ENCODE data around the gene IL1R2.

DNA sequence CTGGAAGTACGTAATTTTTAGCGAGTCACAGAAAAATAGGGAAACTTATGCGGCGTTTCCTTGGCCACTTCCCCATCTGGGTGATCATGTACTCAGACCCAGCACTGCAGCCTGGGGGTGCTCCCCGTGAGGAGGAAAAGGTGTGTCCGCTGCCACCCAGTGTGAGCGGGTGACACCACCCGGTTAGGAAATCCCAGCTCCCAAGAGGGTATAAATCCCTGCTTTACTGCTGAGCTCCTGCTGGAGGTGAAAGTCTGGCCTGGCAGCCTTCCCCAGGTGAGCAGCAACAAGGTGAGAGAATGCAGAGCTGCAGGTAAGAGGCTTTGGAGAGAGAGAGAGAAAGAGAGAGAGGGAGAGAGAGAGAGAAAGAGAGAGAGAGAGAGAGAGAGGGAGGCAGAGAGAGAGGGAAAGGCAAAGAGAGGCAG lies at the start of gene IL1R2:
- no peak for TF ChIP-seq MYC (IDR thresholded peaks at IDR 0.05; ENCODE audit: borderline replicate concordance, low read length)
- no peak for TF ChIP-seq EP300 (IDR thresholded peaks at IDR 0.05)
- TF ChIP-seq, protein P1, sequence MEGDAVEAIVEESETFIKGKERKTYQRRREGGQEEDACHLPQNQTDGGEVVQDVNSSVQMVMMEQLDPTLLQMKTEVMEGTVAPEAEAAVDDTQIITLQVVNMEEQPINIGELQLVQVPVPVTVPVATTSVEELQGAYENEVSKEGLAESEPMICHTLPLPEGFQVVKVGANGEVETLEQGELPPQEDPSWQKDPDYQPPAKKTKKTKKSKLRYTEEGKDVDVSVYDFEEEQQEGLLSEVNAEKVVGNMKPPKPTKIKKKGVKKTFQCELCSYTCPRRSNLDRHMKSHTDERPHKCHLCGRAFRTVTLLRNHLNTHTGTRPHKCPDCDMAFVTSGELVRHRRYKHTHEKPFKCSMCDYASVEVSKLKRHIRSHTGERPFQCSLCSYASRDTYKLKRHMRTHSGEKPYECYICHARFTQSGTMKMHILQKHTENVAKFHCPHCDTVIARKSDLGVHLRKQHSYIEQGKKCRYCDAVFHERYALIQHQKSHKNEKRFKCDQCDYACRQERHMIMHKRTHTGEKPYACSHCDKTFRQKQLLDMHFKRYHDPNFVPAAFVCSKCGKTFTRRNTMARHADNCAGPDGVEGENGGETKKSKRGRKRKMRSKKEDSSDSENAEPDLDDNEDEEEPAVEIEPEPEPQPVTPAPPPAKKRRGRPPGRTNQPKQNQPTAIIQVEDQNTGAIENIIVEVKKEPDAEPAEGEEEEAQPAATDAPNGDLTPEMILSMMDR (IDR thresholded peaks at IDR 0.05) = no peak
- TF ChIP-seq, protein P2, sequence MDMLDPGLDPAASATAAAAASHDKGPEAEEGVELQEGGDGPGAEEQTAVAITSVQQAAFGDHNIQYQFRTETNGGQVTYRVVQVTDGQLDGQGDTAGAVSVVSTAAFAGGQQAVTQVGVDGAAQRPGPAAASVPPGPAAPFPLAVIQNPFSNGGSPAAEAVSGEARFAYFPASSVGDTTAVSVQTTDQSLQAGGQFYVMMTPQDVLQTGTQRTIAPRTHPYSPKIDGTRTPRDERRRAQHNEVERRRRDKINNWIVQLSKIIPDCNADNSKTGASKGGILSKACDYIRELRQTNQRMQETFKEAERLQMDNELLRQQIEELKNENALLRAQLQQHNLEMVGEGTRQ (IDR thresholded peaks at IDR 0.05) = no peak
- no peak for TF ChIP-seq ESRRA (IDR thresholded peaks at IDR 0.05; ENCODE audit: borderline replicate concordance, low read length)
- no peak for TF ChIP-seq HOXA7 (CRISPR knock-in tag; IDR thresholded peaks at IDR 0.05)
- no peak for TF ChIP-seq JUN (IDR thresholded peaks at IDR 0.05)
- TF ChIP-seq, protein P3, sequence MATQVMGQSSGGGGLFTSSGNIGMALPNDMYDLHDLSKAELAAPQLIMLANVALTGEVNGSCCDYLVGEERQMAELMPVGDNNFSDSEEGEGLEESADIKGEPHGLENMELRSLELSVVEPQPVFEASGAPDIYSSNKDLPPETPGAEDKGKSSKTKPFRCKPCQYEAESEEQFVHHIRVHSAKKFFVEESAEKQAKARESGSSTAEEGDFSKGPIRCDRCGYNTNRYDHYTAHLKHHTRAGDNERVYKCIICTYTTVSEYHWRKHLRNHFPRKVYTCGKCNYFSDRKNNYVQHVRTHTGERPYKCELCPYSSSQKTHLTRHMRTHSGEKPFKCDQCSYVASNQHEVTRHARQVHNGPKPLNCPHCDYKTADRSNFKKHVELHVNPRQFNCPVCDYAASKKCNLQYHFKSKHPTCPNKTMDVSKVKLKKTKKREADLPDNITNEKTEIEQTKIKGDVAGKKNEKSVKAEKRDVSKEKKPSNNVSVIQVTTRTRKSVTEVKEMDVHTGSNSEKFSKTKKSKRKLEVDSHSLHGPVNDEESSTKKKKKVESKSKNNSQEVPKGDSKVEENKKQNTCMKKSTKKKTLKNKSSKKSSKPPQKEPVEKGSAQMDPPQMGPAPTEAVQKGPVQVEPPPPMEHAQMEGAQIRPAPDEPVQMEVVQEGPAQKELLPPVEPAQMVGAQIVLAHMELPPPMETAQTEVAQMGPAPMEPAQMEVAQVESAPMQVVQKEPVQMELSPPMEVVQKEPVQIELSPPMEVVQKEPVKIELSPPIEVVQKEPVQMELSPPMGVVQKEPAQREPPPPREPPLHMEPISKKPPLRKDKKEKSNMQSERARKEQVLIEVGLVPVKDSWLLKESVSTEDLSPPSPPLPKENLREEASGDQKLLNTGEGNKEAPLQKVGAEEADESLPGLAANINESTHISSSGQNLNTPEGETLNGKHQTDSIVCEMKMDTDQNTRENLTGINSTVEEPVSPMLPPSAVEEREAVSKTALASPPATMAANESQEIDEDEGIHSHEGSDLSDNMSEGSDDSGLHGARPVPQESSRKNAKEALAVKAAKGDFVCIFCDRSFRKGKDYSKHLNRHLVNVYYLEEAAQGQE (IDR thresholded peaks at IDR 0.05) = no peak
- TF ChIP-seq POLR2A (IDR thresholded peaks at IDR 0.05; ENCODE audit: low read length) = no peak
- TF ChIP-seq MAFK (IDR thresholded peaks at IDR 0.05; ENCODE audit: partially characterized antibody) = no peak
- TF ChIP-seq, protein P4, sequence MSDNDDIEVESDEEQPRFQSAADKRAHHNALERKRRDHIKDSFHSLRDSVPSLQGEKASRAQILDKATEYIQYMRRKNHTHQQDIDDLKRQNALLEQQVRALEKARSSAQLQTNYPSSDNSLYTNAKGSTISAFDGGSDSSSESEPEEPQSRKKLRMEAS (IDR thresholded peaks at IDR 0.05) = no peak
